Measurements from ENCODE around the gene NEK8.

NEK8 gene

DNA sequence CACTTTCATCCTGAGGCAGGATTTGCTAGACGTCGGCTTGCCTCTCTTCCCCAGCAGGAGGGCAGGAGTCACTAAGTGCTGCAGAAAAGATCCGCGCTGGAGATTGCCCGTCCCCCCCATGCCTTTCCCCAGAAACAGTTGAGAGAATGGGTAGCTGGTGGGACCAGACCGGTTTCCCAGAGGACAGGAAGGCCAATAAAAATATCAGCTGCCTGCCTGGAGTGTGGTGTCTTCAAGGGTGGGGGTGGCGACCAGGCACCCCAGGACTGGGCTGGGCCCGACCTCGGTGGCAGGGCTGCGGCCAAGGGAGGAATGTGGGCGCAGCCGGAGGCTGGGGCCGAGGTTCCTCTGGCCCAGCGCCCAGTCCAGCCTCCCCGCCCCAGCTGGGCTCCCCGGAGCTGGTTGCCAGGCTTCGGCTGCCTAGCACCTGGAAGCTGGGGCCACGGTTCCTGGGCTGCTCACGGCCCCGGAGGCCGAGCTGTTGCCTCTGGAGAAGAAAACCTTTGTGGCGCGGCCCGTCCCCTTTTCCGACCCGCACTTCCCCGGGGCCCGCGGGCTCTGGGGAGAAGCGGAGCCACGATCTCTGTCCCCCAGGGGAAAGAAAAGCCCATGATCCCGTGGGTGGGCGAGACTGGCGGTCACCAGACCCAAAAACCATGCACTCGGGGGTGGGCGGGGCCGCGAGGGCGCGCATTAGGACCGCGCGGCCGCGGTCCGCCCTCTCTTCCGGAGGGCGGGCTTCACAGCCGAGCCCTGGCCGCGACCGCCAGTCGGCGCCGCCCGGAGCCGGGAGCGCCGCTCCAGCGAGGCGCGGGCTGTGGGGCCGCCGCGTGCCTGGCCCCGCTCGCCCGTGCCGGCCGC, 14.9 kb downstream of the NEK8 start, which contains the start of gene TRAF4:
Gene TRAF4, plus strand, starts transcription at position 769 of the 861 bp plus-strand sequence. CDS start 102 bp downstream, outside the sequence.
- ChIA-PET POLR2A (ENCODE audit: low non-redundant PET) (interaction anchor here (1.1 to 6.8 kb wide), 2 partner anchors 17 to 24 kb away, joined by 5 to 95 read pairs; partner anchors contain the start of genes NEK8, RPL23A and TLCD1), CTCF (interaction anchor here (0.6 to 14.3 kb wide), 4 partner anchors 17 to 114 kb away, joined by 3 to 249 read pairs (median 4); partner anchors contain the start of genes NEK8 and TLCD1)
- peak; percentile 93 for DNase-seq (ENCODE audit: low spot score)
- H3K27ac ChIP-seq, result peak within 1 kb of the TSS; percentile 100
- TF ChIP-seq, protein P1, sequence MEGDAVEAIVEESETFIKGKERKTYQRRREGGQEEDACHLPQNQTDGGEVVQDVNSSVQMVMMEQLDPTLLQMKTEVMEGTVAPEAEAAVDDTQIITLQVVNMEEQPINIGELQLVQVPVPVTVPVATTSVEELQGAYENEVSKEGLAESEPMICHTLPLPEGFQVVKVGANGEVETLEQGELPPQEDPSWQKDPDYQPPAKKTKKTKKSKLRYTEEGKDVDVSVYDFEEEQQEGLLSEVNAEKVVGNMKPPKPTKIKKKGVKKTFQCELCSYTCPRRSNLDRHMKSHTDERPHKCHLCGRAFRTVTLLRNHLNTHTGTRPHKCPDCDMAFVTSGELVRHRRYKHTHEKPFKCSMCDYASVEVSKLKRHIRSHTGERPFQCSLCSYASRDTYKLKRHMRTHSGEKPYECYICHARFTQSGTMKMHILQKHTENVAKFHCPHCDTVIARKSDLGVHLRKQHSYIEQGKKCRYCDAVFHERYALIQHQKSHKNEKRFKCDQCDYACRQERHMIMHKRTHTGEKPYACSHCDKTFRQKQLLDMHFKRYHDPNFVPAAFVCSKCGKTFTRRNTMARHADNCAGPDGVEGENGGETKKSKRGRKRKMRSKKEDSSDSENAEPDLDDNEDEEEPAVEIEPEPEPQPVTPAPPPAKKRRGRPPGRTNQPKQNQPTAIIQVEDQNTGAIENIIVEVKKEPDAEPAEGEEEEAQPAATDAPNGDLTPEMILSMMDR (conservative IDR thresholded peaks at IDR 0.05; ENCODE audit: low read depth), result 0 out of 2 replicates have a peak, but pooled peaks have one; percentile 7

DNA sequence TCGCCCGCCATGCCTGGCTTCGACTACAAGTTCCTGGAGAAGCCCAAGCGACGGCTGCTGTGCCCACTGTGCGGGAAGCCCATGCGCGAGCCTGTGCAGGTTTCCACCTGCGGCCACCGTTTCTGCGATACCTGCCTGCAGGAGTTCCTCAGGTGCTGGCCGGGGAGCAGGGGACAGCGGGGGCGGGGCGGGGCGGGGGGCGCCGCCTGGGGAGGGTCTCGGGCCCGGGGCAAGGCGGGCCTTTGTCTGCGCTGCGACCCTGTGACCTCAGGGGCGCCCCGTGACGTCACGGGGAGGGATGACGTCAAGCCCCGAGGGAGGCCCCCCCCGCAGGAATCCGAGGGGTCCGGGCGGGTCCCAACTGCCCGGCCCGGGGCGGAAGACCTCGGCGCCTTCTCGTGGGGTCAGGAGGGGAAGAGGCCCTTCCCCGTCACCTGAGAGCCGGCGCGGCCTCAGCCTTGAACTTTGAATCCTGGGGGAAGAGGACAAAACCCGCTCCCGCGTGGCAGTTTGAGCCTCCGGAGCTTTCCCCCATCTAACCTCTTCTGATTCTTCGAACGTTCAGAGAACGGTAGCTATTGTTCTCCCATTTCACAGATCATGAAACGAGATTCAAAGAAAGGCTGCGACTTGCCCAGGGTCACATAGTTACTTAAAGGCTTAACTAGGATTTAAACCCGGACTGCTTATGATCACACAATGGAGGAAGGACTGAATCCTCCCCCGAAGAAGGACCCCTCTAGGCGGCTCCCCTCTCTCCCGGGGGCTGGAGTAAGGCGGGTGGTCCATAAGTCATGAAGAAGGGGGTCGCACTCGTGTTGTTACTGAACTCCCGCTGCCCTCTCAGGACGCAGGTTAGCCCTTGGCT, 15.8 kb downstream of the NEK8 start:
- H3K27ac ChIP-seq, result peak overlapping the region; percentile 100
- ChIA-PET CTCF (interaction anchor here (14.3 kb wide), 1 partner anchor 18 kb away, joined by 249 read pairs; the partner anchor contains the start of genes NEK8 and TLCD1), POLR2A (ENCODE audit: low non-redundant PET) (interaction anchor here (0.8 to 6.8 kb wide), 2 partner anchors 18 to 25 kb away, joined by 3 to 95 read pairs; partner anchors contain the start of genes NEK8, RPL23A and TLCD1)
- DNase-seq (ENCODE audit: low spot score), result peak; percentile 76
- TF ChIP-seq, protein P1 (conservative IDR thresholded peaks at IDR 0.05; ENCODE audit: low read depth), result no peak

DNA sequence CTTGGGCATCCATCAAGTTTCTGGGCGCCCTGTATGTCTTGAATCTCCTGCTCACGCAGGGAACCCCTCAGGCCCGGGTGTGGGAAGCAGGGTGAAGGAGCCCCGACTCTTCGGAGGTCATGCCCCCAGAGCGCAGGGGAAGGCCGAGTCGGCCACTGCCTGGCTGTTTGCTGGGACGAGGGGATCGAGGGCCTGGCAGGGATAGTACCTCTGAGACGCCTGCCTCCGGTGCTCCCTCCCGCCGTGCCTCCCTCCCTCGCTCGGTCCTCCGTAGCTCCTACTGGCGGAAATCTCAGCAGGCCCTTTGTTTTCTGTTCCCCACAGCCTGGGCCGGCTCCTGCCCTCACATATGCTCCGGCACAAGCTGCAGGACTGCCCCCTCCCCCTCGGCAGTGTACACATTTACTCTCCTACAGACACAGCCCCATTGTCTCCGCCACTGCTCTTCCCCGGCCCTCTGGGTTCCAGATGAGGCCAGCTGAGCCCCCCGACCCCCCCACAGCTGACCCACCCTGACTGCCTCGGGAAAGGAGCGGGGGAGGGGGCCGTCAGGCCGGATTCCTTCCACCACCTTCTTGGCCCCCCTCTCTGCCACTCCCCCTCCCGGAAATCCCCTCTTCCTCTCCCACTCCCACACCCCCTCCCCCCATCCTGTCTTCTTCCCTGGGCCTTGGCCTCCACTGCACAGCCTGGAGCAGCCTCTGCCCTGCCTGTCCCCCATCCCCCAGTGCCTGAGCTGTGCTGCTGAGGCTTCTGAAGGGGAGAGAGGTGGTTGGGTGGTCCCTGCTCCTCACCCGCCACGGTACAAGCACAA, 16.6 kb downstream of the NEK8 start:
- ChIA-PET CTCF (interaction anchor here (0.6 to 14.3 kb wide), 2 partner anchors 18 to 19 kb away, joined by 5 to 249 read pairs; partner anchors contain the start of genes NEK8 and TLCD1), POLR2A (ENCODE audit: low non-redundant PET) (interaction anchor here (0.8 to 6.8 kb wide), 3 partner anchors 19 to 204 kb away, joined by 3 to 95 read pairs (median 3); partner anchors contain the start of genes NEK8, RPL23A and TLCD1)
- TF ChIP-seq, protein P1 (conservative IDR thresholded peaks at IDR 0.05; ENCODE audit: low read depth), result no peak
- no peak for DNase-seq (ENCODE audit: low spot score)
- peak overlapping the region; percentile 100 for H3K27ac ChIP-seq

DNA sequence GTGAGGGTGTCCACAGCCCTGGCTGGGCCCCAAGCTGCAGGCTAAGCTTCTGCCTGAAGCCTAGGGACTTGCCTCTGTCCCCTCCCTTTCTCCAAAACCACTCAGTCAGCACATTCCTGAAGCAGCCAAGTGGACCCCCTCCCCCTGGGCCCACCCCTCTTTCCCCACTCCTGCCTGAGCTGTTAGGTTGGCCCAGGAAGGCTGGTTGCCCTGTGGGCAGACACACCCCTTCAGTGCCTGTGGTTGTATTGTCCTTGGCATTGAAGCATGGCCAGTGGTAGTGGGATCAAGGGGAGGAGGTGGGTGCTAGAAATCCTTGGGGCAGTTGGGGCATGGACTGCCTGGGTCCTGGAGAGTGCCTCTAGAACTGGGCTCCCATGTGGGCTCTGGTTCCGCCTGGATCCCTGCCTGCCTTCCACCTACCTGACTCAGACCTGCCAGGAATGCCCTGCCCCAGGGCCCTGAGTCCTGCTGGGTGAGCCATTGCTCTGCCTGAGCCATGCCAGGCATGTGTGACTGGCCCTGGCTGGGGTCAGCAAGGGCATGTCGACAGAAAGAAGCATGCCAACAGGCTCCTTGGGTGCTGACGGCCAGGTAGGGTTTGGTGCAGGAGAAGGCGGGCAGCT, 17.3 kb downstream of the NEK8 start:
- peak; percentile 83 for DNase-seq (ENCODE audit: low spot score)
- ChIA-PET POLR2A (ENCODE audit: low non-redundant PET) (interaction anchor here (0.7 to 6.8 kb wide), 3 partner anchors 19 to 204 kb away, joined by 3 to 95 read pairs (median 3); partner anchors contain the start of genes NEK8 and TLCD1), CTCF (interaction anchor here (0.6 to 14.3 kb wide), 2 partner anchors 17 to 19 kb away, joined by 5 to 249 read pairs; partner anchors contain the start of genes NEK8 and TLCD1)
- TF ChIP-seq, protein P1 (conservative IDR thresholded peaks at IDR 0.05; ENCODE audit: low read depth), result no peak
- H3K27ac ChIP-seq, result peak overlapping the region; percentile 100

DNA sequence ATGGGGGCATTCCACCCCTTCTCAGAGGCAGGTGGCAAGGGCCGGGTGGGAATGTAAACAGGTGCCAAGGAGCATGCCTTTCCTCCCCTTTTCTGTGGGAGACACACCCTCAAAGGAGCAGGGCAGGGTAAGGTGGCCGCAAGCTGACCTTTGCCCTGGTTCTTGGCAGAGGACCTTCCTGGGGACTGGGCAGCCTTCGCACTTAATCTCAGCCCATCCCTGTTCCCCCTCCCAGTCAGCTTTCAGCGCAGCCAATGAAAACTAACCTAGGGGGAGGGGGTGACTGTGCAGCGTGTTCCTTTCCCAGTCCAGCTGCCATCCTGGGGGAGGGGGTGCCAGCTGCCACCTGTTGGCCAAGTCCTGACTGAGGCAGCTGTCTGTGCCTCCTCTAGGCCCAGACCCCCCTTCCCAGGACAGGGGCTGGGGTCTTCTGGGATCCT, 18.0 kb downstream of the NEK8 start:
- ChIA-PET CTCF (interaction anchor here (14.3 kb wide), 1 partner anchor 20 kb away, joined by 249 read pairs; the partner anchor contains the start of genes NEK8 and TLCD1), POLR2A (ENCODE audit: low non-redundant PET) (interaction anchor here (0.7 to 6.8 kb wide), 3 partner anchors 20 to 133 kb away, joined by 3 to 95 read pairs (median 7); partner anchors contain the start of genes NEK8, RPL23A and TLCD1)
- DNase-seq (ENCODE audit: low spot score), result no peak
- TF ChIP-seq, protein P1 (conservative IDR thresholded peaks at IDR 0.05; ENCODE audit: low read depth), result no peak
- peak overlapping the region; percentile 100 for H3K27ac ChIP-seq
